ENCODE measurements around the gene NDUFS8.

Gene NDUFS8

DNA sequence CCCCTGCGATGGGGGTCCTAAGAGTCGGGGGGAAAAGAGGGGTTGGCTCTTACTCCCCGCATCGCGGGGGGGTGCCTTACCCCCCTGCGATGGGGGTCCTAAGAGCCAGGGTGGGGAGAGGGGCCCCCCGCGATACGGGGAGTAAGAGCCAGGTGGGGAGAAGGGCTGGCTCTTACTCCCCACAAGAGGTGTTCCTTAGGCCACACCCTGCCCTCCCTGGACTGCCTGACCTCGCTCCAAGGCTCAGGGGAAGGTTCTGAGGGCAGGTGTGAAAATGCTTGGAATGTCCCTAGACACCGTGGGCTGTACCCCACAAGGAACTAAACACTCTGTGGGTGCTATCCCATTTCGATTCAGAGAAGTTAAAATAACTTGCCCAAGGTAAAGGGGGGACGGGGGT is 34.4 kb upstream of the NDUFS8 start:
- H3K36me3 ChIP-seq (ENCODE audit: control insufficient read depth, low read length): peaks cover 58% of the 10 kb centered on the region
- TF ChIP-seq, protein P1, sequence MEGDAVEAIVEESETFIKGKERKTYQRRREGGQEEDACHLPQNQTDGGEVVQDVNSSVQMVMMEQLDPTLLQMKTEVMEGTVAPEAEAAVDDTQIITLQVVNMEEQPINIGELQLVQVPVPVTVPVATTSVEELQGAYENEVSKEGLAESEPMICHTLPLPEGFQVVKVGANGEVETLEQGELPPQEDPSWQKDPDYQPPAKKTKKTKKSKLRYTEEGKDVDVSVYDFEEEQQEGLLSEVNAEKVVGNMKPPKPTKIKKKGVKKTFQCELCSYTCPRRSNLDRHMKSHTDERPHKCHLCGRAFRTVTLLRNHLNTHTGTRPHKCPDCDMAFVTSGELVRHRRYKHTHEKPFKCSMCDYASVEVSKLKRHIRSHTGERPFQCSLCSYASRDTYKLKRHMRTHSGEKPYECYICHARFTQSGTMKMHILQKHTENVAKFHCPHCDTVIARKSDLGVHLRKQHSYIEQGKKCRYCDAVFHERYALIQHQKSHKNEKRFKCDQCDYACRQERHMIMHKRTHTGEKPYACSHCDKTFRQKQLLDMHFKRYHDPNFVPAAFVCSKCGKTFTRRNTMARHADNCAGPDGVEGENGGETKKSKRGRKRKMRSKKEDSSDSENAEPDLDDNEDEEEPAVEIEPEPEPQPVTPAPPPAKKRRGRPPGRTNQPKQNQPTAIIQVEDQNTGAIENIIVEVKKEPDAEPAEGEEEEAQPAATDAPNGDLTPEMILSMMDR (IDR thresholded peaks at IDR 0.05; ENCODE audit: low read depth, low read length, poor library complexity, severe bottlenecking): no peak
- no peak for TF ChIP-seq EZH2phosphoT487 (IDR thresholded peaks at IDR 0.05; ENCODE audit: borderline replicate concordance, low read length)

DNA sequence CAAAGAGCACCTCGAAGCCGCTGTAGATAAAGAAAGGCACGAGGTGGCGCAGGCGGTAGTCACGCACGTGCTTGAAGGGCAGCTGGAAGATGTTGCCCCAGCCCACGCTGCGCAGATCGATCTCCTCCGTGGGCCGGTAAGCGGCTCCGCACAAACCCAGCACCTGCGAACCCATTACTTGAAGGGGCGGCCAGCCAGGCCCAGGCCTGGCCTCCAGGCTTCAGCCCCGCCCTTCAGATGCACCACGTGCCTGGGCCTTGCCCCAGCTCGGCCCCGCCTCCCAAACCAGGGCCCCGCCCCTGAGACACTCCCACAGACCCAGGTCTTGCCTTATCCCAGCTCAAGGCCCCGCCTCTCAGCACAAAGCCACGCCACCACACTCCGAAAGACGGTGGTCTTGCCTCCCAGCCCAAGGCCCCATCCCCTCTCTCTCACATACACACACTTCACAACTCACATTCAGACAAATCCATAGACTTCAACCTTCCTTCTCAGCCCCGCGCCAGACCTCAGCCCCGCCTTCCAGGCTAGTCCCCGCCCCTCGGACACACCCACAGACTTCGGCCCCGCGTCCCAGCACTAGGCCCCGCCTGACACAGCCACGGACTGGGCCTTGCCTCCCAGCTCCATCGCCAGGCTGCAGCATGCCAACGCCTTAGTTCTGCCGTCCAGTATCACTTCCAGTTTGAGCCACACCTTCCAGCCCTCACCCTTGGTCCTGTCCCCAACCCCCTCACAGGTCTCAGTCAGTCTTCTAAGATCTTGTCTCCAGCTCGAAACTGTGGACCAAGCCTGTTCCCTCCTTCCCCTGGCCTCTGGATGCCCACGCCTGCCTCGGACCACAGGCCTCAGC is 33.6 kb upstream of the NDUFS8 start:
- Histone ChIP-seq H3K9me2 (replicated peaks; ENCODE audit: control insufficient read depth, low read length) (no peaks in the 10 kb centered on the region), H3K4me3 (ENCODE audit: low read length) (no peak overlapping the region), H3K27ac (ENCODE audit: low read depth, low read length) (no peak overlapping the region), H3K79me2 (ENCODE audit: control insufficient read depth, low read length) (peaks cover 2% of the 10 kb centered on the region; the same call in 1 of the 2 replicates), H4K20me1 (ENCODE audit: control insufficient read depth, insufficient read depth, low read depth, low read length) (no peaks in the 10 kb centered on the region), H3F3A (ENCODE audit: control insufficient read depth, insufficient read depth) (no peaks in the 10 kb centered on the region), H3K4me1 (ENCODE audit: control insufficient read depth, low read length) (peaks cover 22% of the 10 kb centered on the region), H3K9me3 (ENCODE audit: control insufficient read depth, insufficient read depth, low read length) (no peaks in the 10 kb centered on the region; the same call in 1 of the 2 replicates), H3K4me2 (ENCODE audit: low read length) (no peak overlapping the region), H3K27me3 (ENCODE audit: control insufficient read depth, low read length) (no peaks in the 10 kb centered on the region), H3K36me3 (ENCODE audit: control insufficient read depth, low read length) (peaks cover 63% of the 10 kb centered on the region)
- no peak for TF ChIP-seq EZH2phosphoT487 (IDR thresholded peaks at IDR 0.05; ENCODE audit: borderline replicate concordance, low read length)
- TF ChIP-seq, protein P1 (IDR thresholded peaks at IDR 0.05; ENCODE audit: low read depth, low read length, poor library complexity, severe bottlenecking): no peak

More for the DNA sequence above, 34.4 kb upstream of the NDUFS8 start:
- no peaks in the 10 kb centered on the region for H3F3A ChIP-seq (ENCODE audit: control insufficient read depth, insufficient read depth)
- H3K4me3 ChIP-seq (ENCODE audit: low read length): no peak overlapping the region
- peaks cover 20% of the 10 kb centered on the region for H3K4me1 ChIP-seq (ENCODE audit: control insufficient read depth, low read length)
- no peaks in the 10 kb centered on the region for H3K9me2 ChIP-seq (replicated peaks; ENCODE audit: control insufficient read depth, low read length)
- H3K79me2 ChIP-seq (ENCODE audit: control insufficient read depth, low read length): no peaks in the 10 kb centered on the region
- no peaks in the 10 kb centered on the region for H3K27me3 ChIP-seq (ENCODE audit: control insufficient read depth, low read length)
- H3K9me3 ChIP-seq (ENCODE audit: control insufficient read depth, insufficient read depth, low read length): no peaks in the 10 kb centered on the region; the same call in 1 of the 2 replicates
- H3K4me2 ChIP-seq (ENCODE audit: low read length): no peak overlapping the region
- no peak overlapping the region for H3K27ac ChIP-seq (ENCODE audit: low read depth, low read length)
- no peaks in the 10 kb centered on the region for H4K20me1 ChIP-seq (ENCODE audit: control insufficient read depth, insufficient read depth, low read depth, low read length)

DNA sequence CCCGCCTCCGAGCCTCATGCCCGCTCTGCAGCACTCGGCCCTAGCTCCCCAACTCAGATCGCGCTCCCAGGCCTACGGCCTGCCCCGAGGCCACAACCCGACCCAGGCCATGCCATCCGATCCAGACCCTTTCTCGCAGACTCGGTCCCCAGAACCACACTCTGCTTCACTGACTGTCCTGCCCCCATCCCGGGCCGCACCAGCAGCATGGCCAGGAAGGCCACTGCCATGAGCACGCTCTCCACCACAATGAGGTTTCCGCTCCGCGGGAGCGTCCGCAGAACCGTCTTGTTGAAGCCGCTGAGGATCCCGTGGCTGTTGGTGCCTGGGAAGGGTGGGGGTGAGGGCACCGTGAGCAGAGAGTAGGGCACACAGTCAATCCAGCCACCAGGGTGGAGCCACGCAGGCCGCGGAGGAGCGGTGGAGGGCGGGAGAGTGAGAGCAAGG is 33.0 kb upstream of the NDUFS8 start:
- peaks cover 29% of the 10 kb centered on the region for H3K4me1 ChIP-seq (ENCODE audit: control insufficient read depth, low read length)
- peaks cover 70% of the 10 kb centered on the region for H3K36me3 ChIP-seq (ENCODE audit: control insufficient read depth, low read length)
- no peak overlapping the region for H3K4me2 ChIP-seq (ENCODE audit: low read length)
- H3K9me3 ChIP-seq (ENCODE audit: control insufficient read depth, insufficient read depth, low read length): no peaks in the 10 kb centered on the region; the same call in 1 of the 2 replicates
- peaks cover 3% of the 10 kb centered on the region; the same call in 1 of the 2 replicates for H3F3A ChIP-seq (ENCODE audit: control insufficient read depth, insufficient read depth)
- no peaks in the 10 kb centered on the region for H4K20me1 ChIP-seq (ENCODE audit: control insufficient read depth, insufficient read depth, low read depth, low read length)
- TF ChIP-seq, protein P1 (IDR thresholded peaks at IDR 0.05; ENCODE audit: low read depth, low read length, poor library complexity, severe bottlenecking): no peak
- TF ChIP-seq EZH2phosphoT487 (IDR thresholded peaks at IDR 0.05; ENCODE audit: borderline replicate concordance, low read length): no peak
- H3K9me2 ChIP-seq (replicated peaks; ENCODE audit: control insufficient read depth, low read length): no peaks in the 10 kb centered on the region
- no peak overlapping the region for H3K27ac ChIP-seq (ENCODE audit: low read depth, low read length)
- no peaks in the 10 kb centered on the region for H3K27me3 ChIP-seq (ENCODE audit: control insufficient read depth, low read length)
- H3K4me3 ChIP-seq (ENCODE audit: low read length): no peak overlapping the region
- peaks cover 8% of the 10 kb centered on the region for H3K79me2 ChIP-seq (ENCODE audit: control insufficient read depth, low read length)

Data from DOHH2 (cell line).